A549 (cell line): ENCODE measurements around the gene EVI5L. TPM values are rescaled to one million over a fixed set of nuclear protein-coding genes. Genes with fewer than 3 reads are reported as not detected.

Source experiments
- ATAC-seq, 2 experiments: fragments of 200-7000 bp in 1 of 2; fragments of >200 bp in 1 of 2; cut with Nextera tagmentation in 1 of 2; cut with Tn5 transposase in 1 of 2; 3 replicates each; pipeline versions ENCODE4 v1.8.0 to v1.9.1; 2018 to 2020; ENCODE audit warnings: mild to moderate bottlenecking in 1 of 2, moderate library complexity in 1 of 2
- CTCF ChIA-PET: fragments of 300-600 bp; sonication (Branson Sonifier 250); formaldehyde crosslinking; extraction: SDS; loops from one replicate; lab custom pipeline; 2021; ENCODE audit warnings: antibody characterized with exemption, inconsistent platforms; lab: Yijun Ruan, JAX
- POLR2A ChIA-PET: fragments of 350-600 bp; formaldehyde crosslinking; extraction: SDS; loops from one replicate; lab custom pipeline; 2021; ENCODE audit warnings: antibody characterized with exemption, inconsistent platforms; lab: Yijun Ruan, JAX
- DNase-seq, 2 experiments: peaks; one replicate each; pipeline versions ENCODE4 v3.0.0 to v3.0.0-alpha.2; 2011 to 2016; ENCODE audit warnings: low read depth in 1 of 2, low spot score in 1 of 2
- FAIRE-seq: peaks from 2 replicates; lab custom pipeline; 2011; peaks lifted over from hg19 to GRCh38; lab: Jason Lieb, UNC
- H3K27ac ChIP-seq, 2 experiments: fragments of >200 bp; sonication (Bioruptor Twin); formaldehyde crosslinking; 3 replicates each; pipeline ENCODE4 v1.5.1; 2016 to 2017
- H3K4me1 ChIP-seq: fragments of >200 bp; sonication (Bioruptor Twin); formaldehyde crosslinking; 3 replicates; pipeline ENCODE4 v1.6.1; 2016
- H3K4me2 ChIP-seq: fragments of >200 bp; sonication (Bioruptor Twin); formaldehyde crosslinking; 3 replicates; pipeline ENCODE4 v1.6.1; 2016
- H3K4me3 ChIP-seq: fragments of >200 bp; sonication (Bioruptor Twin); formaldehyde crosslinking; 3 replicates; pipeline ENCODE4 v1.5.1; 2016
- H3K9me3 ChIP-seq: fragments of >200 bp; sonication (Bioruptor Twin); formaldehyde crosslinking; 3 replicates; pipeline ENCODE4 v1.6.1; 2016
- BCL3 ChIP-seq: fragments of >200 bp; sonication (Bioruptor Twin); formaldehyde crosslinking; IDR thresholded peaks from 3 replicates; pipeline ENCODE4 v1.6.1; 2016
- CHD2 ChIP-seq: fragments of 150-350 bp; IDR thresholded peaks from 2 replicates; pipeline ENCODE4 v1.6.1; 2014; ENCODE audit warnings: low read length; ENCODE audit not compliant: partially characterized antibody
- CHD4 ChIP-seq: fragments of 200-600 bp; sonication (generic); IDR thresholded peaks from 2 replicates; pipeline ENCODE4 v1.6.1; 2016; ENCODE audit warnings: antibody characterized with exemption, mild to moderate bottlenecking, borderline replicate concordance
- EHF ChIP-seq: fragments of 250-450 bp; sonication (Bioruptor Pico); IDR thresholded peaks from 2 replicates; pipeline ENCODE4 v1.5.0; 2020; ENCODE audit warnings: mild to moderate bottlenecking
- EP300 ChIP-seq, 2 experiments: fragments of >200 bp; sonication (Bioruptor Twin); formaldehyde crosslinking; IDR thresholded peaks; 2 replicates in 1 of 2; 3 replicates in 1 of 2; pipeline ENCODE4 v1.6.1; 2016 to 2017
- ESRRA ChIP-seq: fragments of 150-350 bp; IDR thresholded peaks from 2 replicates; pipeline ENCODE4 v1.6.1; 2014; ENCODE audit warnings: mild to moderate bottlenecking, low read length, borderline replicate concordance
- HES2 ChIP-seq: fragments of >200 bp; sonication (Bioruptor Twin); formaldehyde crosslinking; IDR thresholded peaks from 2 replicates; pipeline ENCODE4 v1.6.1; 2016
- HEYL ChIP-seq: fragments of 250-450 bp; sonication (Bioruptor Pico); IDR thresholded peaks from 2 replicates; pipeline ENCODE4 v1.8.0; 2021; ENCODE audit warnings: mild to moderate bottlenecking, moderate library complexity
- HOXA7 ChIP-seq: fragments of 250-450 bp; sonication (Bioruptor Pico); IDR thresholded peaks from 2 replicates; pipeline ENCODE4 v1.5.0; 2020; ENCODE audit warnings: mild to moderate bottlenecking, moderate library complexity
- HOXB13 ChIP-seq: fragments of 250-450 bp; sonication (Bioruptor Pico); IDR thresholded peaks from 2 replicates; pipeline ENCODE4 v1.5.0; 2020; ENCODE audit warnings: low read depth, mild to moderate bottlenecking, moderate library complexity
- JUN ChIP-seq, 2 experiments: fragments of >200 bp; sonication (Bioruptor Twin); formaldehyde crosslinking; IDR thresholded peaks; 2 replicates in 1 of 2; 3 replicates in 1 of 2; pipeline ENCODE4 v1.6.1; 2016 to 2017
- JUNB ChIP-seq: fragments of >200 bp; sonication (Bioruptor Twin); formaldehyde crosslinking; IDR thresholded peaks from 2 replicates; pipeline ENCODE4 v1.6.1; 2016
- MAFK ChIP-seq: fragments of 450-650 bp; IDR thresholded peaks from 2 replicates; pipeline ENCODE4 v1.6.1; 2014; ENCODE audit not compliant: partially characterized antibody
- NFE2L2 ChIP-seq: fragments of 150-350 bp; conservative IDR thresholded peaks from 2 replicates; pipeline ENCODE4 v1.6.1; 2014; ENCODE audit warnings: low read length
- NPAS2 ChIP-seq: fragments of 250-450 bp; sonication (Bioruptor Pico); IDR thresholded peaks from 2 replicates; pipeline ENCODE4 v1.8.0; 2022; ENCODE audit warnings: mild to moderate bottlenecking, moderate library complexity, borderline replicate concordance
- NR3C1 ChIP-seq: fragments of >200 bp; sonication (Bioruptor Twin); formaldehyde crosslinking; IDR thresholded peaks from 3 replicates; pipeline ENCODE4 v1.6.1; 2017
- PBX3 ChIP-seq: IDR thresholded peaks from 2 replicates; pipeline ENCODE4 v1.6.1; 2012
- PHF8 ChIP-seq: fragments of 200-600 bp; sonication (generic); IDR thresholded peaks from 2 replicates; pipeline ENCODE4 v1.6.1; 2016; ENCODE audit warnings: low read depth, mild to moderate bottlenecking, antibody characterized with exemption, moderate library complexity, borderline replicate concordance
- POLR2A ChIP-seq: IDR thresholded peaks from 2 replicates; pipeline ENCODE4 v1.6.1; 2012; ENCODE audit warnings: mild to moderate bottlenecking, low read length
- RFX5 ChIP-seq: fragments of 450-650 bp; IDR thresholded peaks from 2 replicates; pipeline ENCODE4 v1.7.1; 2014; ENCODE audit warnings: antibody characterized with exemption, mild to moderate bottlenecking, moderate library complexity
- TP53 ChIP-seq: fragments of 250-450 bp; sonication (Bioruptor Pico); IDR thresholded peaks from 2 replicates; pipeline ENCODE4 v1.5.0; 2021; ENCODE audit warnings: mild to moderate bottlenecking, moderate library complexity
- ZC3H11A ChIP-seq: fragments of 450-650 bp; IDR thresholded peaks from 2 replicates; pipeline ENCODE4 v1.6.1; 2014; ENCODE audit warnings: antibody characterized with exemption, mild to moderate bottlenecking
- ZFP36 ChIP-seq: fragments of 450-650 bp; IDR thresholded peaks from 2 replicates; pipeline ENCODE4 v1.6.1; 2014; ENCODE audit warnings: borderline replicate concordance; ENCODE audit not compliant: partially characterized antibody
- WGBS: methylation state at CpG from one replicate; pipeline ENCODE4 v1.1.6; 2017; ENCODE audit errors: missing lambda C conversion rate; 5-methylcytosine and 5-hydroxymethylcytosine counted together
- polyA plus RNA-seq, 4 experiments: library from polyadenylated mRNA; depleted of rRNA in 3 of 4; stranded (reverse); fragments of >200 nt; fragmentation: RNase III in 1 of 4; extraction: RNeasy Plus Mini Kit Qiagen cat#74134 plus additional on column Dnase treatment in 1 of 4; gene quantifications; 2 replicates in 3 of 4; 3 replicates in 1 of 4; pipeline ENCODE4 v1.2.3, GENCODE V29; 2011 to 2017
- TF ChIP-seq, protein P1 (sequence below): fragments of 250-450 bp; sonication (Bioruptor Pico); IDR thresholded peaks from 2 replicates; pipeline ENCODE4 v1.5.0; 2021; ENCODE audit warnings: mild to moderate bottlenecking, moderate library complexity, borderline replicate concordance
- TF ChIP-seq, protein P2 (sequence below): fragments of 250-450 bp; sonication (Bioruptor Pico); IDR thresholded peaks from 2 replicates; pipeline ENCODE4 v1.5.0; 2020; ENCODE audit warnings: low read depth, mild to moderate bottlenecking, moderate library complexity
- TF ChIP-seq, protein P3 (sequence below): fragments of >200 bp; sonication (Bioruptor Twin); formaldehyde crosslinking; IDR thresholded peaks from 3 replicates; pipeline ENCODE4 v1.5.1; 2016

Gene EVI5L
- polyA plus RNA-seq, 2 of the 4 experiments (the other 2 are of a cell fraction): 1.2 to 1.8 TPM

- H3K4me2 ChIP-seq: no peak overlapping the region
- no peak overlapping the region for H3K4me3 ChIP-seq
- no peak for TF ChIP-seq NFE2L2
- no peak for TF ChIP-seq POLR2A
- no peak for TF ChIP-seq CHD2
- no peak for TF ChIP-seq HOXA7 (CRISPR knock-in tag)
- TF ChIP-seq, protein P1, sequence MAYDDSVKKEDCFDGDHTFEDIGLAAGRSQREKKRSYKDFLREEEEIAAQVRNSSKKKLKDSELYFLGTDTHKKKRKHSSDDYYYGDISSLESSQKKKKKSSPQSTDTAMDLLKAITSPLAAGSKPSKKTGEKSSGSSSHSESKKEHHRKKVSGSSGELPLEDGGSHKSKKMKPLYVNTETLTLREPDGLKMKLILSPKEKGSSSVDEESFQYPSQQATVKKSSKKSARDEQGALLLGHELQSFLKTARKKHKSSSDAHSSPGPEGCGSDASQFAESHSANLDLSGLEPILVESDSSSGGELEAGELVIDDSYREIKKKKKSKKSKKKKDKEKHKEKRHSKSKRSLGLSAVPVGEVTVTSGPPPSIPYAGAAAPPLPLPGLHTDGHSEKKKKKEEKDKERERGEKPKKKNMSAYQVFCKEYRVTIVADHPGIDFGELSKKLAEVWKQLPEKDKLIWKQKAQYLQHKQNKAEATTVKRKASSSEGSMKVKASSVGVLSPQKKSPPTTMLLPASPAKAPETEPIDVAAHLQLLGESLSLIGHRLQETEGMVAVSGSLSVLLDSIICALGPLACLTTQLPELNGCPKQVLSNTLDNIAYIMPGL: no peak
- no peak for TF ChIP-seq BCL3
- TF ChIP-seq, protein P2, sequence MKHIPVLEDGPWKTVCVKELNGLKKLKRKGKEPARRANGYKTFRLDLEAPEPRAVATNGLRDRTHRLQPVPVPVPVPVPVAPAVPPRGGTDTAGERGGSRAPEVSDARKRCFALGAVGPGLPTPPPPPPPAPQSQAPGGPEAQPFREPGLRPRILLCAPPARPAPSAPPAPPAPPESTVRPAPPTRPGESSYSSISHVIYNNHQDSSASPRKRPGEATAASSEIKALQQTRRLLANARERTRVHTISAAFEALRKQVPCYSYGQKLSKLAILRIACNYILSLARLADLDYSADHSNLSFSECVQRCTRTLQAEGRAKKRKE: no peak
- no peak for TF ChIP-seq ZFP36
- TF ChIP-seq NPAS2 (CRISPR knock-in tag): no peak
- no peak for TF ChIP-seq HES2
- no peak for TF ChIP-seq RFX5
- no peak for TF ChIP-seq CHD4
- TF ChIP-seq, protein P3, sequence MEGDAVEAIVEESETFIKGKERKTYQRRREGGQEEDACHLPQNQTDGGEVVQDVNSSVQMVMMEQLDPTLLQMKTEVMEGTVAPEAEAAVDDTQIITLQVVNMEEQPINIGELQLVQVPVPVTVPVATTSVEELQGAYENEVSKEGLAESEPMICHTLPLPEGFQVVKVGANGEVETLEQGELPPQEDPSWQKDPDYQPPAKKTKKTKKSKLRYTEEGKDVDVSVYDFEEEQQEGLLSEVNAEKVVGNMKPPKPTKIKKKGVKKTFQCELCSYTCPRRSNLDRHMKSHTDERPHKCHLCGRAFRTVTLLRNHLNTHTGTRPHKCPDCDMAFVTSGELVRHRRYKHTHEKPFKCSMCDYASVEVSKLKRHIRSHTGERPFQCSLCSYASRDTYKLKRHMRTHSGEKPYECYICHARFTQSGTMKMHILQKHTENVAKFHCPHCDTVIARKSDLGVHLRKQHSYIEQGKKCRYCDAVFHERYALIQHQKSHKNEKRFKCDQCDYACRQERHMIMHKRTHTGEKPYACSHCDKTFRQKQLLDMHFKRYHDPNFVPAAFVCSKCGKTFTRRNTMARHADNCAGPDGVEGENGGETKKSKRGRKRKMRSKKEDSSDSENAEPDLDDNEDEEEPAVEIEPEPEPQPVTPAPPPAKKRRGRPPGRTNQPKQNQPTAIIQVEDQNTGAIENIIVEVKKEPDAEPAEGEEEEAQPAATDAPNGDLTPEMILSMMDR: no peak
- FAIRE-seq (no peak), DNase-seq (no peak), ATAC-seq (peak; percentile 30 to 65; a peak in 4 of 6 replicates)
- WGBS: 79% methylated on average over 12 of the region's 18 CpGs
- CTCF ChIA-PET: interaction anchor here (1.3 kb wide), 1 partner anchor 8 kb away, joined by 4 read pairs; no protein-coding TSS in a partner anchor
- H3K9me3 ChIP-seq: no peaks in the 10 kb centered on the region
- H3K27ac ChIP-seq: no peak overlapping the region
- H3K4me1 ChIP-seq: no peaks in the 10 kb centered on the region
- POLR2A ChIA-PET: no interaction called here
Observed at GRCh38 chr19:7894612-7895309, 64.7 kb downstream of the EVI5L start.

DNA sequence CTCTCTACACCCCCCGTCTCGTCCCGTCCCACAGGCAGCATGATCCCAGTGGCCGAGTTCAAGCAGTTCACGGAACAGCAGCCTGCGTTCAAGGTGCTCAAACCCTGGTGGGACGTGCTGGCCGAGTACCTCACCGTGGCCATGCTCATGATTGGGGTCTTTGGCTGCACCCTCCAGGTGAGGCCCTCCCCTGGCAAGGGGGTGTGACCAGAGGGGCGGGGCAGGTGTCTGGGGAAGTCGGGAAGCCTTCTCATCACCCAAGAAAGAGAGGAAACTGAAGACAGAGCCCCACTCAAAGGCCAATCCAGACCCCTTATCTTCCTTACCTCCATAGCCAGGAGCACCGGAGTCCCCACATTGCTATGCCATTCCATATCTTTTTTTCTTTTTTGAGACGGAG, 65.5 kb downstream of the EVI5L start:
- FAIRE-seq: no peak
- TF ChIP-seq EP300 (IDR thresholded peaks at IDR 0.05) (no peak), POLR2A (no peak), ESRRA (no peak), MAFK (no peak), HEYL (CRISPR knock-in tag) (no peak), BCL3 (no peak), JUN (IDR thresholded peaks at IDR 0.05) (no peak), PHF8 (no peak), ZC3H11A (no peak), TP53 (no peak), NR3C1 (no peak), JUNB (no peak), HOXB13 (CRISPR knock-in tag) (no peak), EHF (CRISPR knock-in tag) (no peak), ZFP36 (no peak), PBX3 (no peak)
- TF ChIP-seq, all 56 proteins: peak for 0
- 93% methylated on average over 4 of the region's 13 CpGs for WGBS
- ATAC-seq: no peak
- Histone ChIP-seq H3K9me3 (no peaks in the 10 kb centered on the region), H3K27ac (no peak overlapping the region), H3K4me3 (no peak overlapping the region), H3K4me2 (no peak overlapping the region), H3K4me1 (no peaks in the 10 kb centered on the region)
- ChIA-PET CTCF (no interaction called here), POLR2A (no interaction called here)
- no peak for DNase-seq
